Superior temporal gyrus (tissue), 1 donor: Measurements from ENCODE around the gene PCDH9.

ENCODE experiments used
- DNase-seq: peaks from one replicate; pipeline ENCODE4 v3.0.0-alpha.2; 2016; ENCODE audit errors: extremely low spot score

PCDH9 gene

DNA sequence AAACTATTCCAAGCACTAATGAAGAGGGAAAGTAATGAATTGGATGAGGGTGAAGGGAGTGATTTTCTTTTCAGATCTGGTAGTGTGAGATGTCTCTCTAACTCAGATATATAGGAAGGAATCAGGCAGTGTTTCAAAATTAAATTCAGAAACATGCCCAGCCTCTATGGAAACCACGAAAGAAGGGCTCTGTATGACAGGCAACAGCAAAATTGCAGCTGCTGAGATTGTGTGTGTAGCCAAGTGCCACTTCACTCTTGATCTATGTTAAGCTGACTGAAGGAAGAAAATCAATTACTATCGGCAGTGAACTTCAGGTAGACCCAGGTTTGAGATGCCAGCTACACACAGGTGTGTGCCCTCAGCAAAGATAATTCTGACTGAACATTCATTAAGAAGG, 387.4 kb downstream of the PCDH9 start:
- DNase-seq: no peak

DNA sequence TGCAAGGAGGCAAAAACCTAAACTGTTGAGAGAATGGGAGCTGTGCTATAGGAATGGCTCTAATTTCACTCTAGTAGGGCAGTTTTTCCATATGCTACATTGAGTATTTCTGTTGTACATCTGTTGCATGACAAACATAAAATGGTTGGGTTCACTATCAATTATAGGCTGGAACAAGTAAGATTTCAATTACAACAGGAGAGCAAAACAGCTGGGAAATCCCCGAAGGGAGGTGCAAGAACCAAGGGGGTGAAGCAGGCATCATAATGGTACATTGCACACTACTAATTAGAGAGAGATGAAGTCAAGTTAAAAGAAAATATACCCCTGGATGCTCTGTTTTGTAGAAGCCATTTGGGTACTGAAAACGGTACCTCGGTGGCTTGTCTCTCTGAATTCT, 389.5 kb downstream of the PCDH9 start:
- DNase-seq: no peak

- no peak for DNase-seq
Measured at GRCh38 chr13:66837246-66837645, 392.9 kb downstream of the PCDH9 start.

DNA sequence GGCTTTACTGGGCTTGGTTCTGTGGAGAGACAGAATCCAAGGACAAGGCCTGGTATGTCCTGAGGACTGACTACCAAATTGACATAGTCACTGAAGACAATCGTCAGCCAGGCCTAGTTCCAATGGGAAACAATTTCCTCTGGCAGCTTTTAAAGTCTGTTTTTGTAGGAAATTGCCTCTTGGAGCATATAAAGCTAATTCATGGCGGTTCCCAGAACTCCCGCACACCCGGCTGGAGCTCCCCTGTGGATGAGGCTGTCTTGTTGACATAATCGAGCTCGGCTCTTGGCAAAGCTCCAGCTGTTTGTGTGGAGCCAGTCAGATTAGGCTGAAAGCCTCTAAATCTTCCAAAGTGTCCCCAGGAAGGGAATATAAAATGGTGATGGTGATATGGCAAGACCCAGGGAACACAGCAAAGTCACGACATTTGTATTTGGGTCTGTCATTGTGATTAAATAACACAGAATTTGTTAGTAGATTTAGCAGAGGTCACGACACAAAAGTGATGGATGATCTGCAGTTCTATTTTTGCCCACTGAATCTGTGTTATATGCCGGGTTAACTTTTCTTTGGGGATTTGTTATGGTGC, 395.0 kb downstream of the PCDH9 start:
- peak; percentile 95 for DNase-seq

DNA sequence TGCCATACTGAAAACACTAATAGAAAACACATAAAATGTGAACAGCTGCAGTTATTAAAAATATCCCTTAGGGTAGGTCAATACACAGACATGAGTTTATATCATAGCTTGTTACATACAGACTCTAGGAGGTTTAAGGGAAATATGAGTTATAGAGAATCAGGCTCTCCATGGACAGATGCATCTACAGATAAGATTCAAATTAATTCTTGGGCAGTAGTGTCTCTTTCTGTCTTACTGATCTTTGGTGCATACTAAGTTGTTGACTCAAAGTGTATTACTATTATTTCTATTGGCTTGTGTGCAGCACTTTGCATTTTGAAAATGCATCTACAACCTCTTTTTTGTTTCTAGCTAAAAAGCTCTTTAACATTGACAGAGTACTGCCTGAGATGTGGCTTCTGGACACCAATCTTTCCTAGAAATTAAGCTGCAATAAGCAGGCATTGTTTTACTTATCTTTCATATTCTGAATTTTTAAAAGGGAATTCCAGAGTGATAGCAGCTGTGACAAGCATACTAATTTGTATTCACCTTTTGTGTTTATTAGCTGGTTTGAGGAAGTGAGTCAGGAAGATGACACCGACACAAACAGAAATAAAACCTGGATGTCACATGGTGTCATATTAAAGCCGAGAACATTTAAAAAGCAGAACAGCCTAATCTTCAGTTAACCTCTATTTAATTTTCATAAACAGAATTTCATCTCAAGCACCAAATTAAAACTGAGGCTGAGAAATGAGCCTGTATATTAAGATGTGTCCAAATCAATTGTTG, 399.0 kb downstream of the PCDH9 start:
- no peak for DNase-seq

DNA sequence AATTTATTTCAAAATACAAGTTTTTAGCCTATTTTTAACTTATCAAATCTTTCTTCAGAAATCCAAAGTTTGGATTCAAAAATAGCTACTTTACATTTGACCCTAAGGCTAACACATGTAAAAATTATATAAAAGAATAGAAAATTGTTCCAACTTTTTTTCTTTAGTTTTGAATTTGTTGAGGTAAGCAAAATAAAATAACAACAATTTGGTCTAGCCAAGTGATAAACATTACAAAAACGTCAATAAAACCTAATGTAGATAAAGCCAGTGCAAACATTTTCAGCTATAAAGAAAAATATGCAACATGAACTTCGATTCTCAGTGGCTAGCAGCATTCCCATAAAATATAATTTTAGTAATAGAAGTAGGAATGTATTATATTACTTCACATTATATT, 400.3 kb downstream of the PCDH9 start:
- no peak for DNase-seq

- DNase-seq: no peak
Measured at GRCh38 chr13:66826398-66826797, 403.7 kb downstream of the PCDH9 start.

GRCh38 chr13:66821551-66821950, 408.6 kb downstream of the PCDH9 start:
- DNase-seq: no peak

DNA sequence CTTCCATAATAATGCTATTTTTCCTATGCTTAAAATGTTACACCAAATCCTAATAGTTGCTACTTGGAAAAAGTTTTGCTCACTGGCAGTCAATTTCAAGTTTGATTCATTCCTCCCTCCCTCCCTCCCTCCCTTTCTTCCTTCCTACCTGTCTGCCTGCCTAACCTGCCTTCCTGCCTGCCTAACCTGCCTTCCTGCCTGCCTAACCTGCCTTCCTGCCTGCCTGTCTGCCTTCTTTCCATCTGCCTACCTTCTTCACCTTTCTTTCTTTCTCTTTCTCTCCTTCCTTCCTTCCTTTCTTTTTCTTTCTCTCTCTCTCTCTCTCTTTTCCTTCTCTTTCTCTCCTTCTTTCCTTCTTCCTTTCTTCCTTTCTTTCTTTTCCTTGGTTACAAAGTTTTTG, 418.7 kb downstream of the PCDH9 start:
- no peak for DNase-seq

GRCh38 chr13:66809485-66809884, 420.7 kb downstream of the PCDH9 start:
- no peak for DNase-seq

- no peak for DNase-seq
Measured at GRCh38 chr13:66807251-66807650, 422.9 kb downstream of the PCDH9 start.

GRCh38 chr13:66805657-66806056, 424.5 kb downstream of the PCDH9 start:
- DNase-seq: no peak

- peak; percentile 72 for DNase-seq
Measured at GRCh38 chr13:66803808-66804456, 426.2 kb downstream of the PCDH9 start.

- DNase-seq: no peak
Measured at GRCh38 chr13:66803013-66803807, 426.9 kb downstream of the PCDH9 start.

DNA sequence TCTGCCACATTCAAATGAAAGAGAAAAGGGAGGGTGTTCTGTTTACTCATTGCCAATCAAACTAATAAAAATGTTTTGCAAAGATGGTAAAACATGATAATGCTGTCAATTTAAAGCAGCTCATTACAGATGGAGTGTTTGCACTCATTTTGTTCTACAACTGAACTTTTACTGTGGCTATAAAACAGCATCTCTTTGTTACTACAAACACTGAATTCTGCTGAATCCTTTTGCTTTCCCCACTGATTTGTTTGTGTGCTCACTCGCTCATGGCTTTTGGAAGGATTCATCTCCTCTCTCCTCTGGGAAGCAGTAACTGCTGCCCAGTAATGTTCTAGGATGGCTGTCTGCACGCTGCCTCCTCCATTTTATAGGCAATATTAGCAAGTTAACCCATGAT, 434.5 kb downstream of the PCDH9 start:
- peak; percentile 83 for DNase-seq

DNA sequence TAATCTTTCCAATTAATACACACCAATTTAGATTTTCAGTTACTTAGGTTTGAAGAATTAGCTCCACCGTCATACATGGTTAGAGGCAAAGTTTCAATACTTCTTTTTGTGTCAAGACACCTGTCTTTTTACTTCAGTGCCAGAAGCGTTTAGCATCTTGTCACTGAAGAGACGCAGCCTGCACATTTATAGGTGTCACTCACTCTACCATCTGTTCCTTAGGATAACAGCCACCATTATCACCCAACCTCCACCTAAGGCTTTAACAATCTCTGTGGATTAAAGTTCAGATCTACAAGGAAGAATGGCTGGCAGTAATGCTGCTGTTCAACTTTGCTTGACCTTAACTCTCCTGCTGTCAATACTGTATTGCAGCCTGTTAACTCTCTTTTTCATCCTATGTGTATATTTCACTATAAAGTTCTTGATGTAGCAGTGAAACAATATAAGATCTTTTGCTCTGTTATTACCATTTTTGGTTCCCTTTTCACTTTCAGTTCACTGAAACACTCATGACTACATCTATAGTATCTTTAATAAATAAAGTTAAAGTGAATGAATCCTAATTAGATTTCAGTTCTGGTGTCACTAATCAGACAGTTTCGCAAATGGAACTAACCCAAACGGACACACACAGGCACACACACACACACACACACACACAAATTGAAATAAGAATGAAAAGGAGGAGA, 435.6 kb downstream of the PCDH9 start:
- no peak for DNase-seq

DNA sequence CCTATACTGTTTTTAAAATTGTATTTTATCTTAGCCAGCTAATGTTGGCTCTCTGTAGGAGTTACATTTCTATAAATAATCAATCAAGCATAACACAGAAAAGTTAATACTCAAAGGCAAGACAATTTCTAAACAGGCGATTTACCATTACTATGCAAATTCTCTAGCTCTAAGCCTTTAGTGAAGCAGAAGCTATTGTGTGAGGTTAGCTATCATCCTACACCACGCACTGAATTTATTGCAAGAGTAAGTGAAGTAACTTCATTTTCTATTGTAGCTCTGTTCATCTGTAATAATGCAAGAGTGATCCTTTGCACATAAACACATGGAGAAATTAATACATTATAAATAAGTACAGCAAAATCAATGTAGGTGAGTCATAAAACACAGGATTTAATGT, 439.3 kb downstream of the PCDH9 start:
- no peak for DNase-seq

- no peak for DNase-seq
Measured at GRCh38 chr13:66781241-66781640, 448.9 kb downstream of the PCDH9 start.

DNA sequence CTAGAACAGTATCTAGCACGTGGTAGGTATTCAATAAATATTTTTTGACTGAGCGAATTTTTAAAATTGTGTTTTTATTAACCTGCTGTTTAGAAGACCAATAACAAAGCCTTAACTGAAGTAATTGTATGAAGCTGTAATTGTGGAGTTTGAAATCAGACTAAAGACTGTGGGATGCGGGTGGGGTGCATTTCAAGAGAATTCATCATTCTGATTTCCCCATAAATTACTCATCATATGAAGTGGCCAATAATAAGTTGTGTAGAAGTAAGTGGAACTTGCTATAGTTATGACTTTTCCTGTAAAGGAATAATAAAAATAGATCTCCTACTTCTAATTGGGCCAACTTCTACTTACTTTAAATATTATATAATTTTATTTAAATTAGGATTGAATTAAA, 449.3 kb downstream of the PCDH9 start:
- DNase-seq: no peak

DNA sequence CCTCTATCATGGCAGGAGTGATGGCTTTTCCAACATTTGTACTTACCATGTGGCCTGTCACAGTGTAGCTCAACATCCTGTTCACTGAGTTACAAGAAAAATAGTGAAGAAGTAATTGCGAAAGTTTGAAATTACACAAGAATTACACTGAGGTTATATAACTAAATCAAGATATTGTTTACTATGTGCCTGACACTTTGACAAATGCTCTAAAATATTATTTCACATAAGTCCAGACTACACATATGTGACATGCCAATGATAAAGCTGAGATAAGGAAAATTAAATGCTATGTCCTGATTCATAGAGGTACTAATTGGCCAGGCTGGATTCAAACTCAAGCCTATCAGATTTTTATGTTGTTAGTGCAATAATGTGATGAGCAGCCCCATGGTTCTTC, 451.7 kb downstream of the PCDH9 start:
- no peak for DNase-seq

- DNase-seq: no peak
Measured at GRCh38 chr13:66775196-66775595, 454.9 kb downstream of the PCDH9 start.

- no peak for DNase-seq
Measured at GRCh38 chr13:66774046-66774445, 456.1 kb downstream of the PCDH9 start.
